ENCODE measurements around the gene SLC9B1. TPM values are rescaled to one million over a fixed set of nuclear protein-coding genes. Genes with fewer than 3 reads are reported as not detected.

Gene SLC9B1
- polyA plus RNA-seq, 6 donors from 2014 or later = 1.7 to 12.5 (median 2.6) TPM

DNA sequence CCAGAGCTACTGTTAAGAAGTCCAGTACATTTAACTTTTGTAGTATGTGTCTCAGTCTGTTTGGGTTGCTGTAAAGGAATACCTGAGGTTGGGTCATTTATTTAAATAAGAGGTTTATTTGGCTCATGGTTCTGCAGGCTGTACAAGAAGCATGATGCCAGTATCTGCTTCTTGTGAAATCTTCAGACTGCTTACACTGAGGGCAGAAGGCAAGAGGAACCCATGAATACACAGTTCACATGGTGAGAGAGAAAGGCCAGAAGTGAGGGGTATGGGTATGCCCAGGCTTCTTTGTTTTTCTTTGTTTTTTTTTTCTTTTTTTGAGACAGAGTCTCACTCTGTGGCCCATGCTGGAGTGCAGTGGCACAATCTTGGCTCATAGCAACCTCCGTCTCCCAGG, 156.8 kb downstream of the SLC9B1 start:
- peaks cover 10 to 26% (median 22%) of the 10 kb centered on the region in 3 donors for H3K4me1 Mint-ChIP-seq
- peaks cover 8 to 24% (median 18%) of the 10 kb centered on the region in 7 donors for H3K9me3 Mint-ChIP-seq
- no peak overlapping the region for H3K4me3 Mint-ChIP-seq
- H3K27ac Mint-ChIP-seq = peak overlapping the region in 2 of 6 donors; percentile 14 to 68
- H3K36me3 Mint-ChIP-seq = peaks cover 8 to 18% of the 10 kb centered on the region in 2 donors
- H3K27me3 Mint-ChIP-seq = no peaks in the 10 kb centered on the region
- DNase-seq = no peak
- no peak for ATAC-seq (ENCODE audit: low read depth in 2 of 2)

DNA sequence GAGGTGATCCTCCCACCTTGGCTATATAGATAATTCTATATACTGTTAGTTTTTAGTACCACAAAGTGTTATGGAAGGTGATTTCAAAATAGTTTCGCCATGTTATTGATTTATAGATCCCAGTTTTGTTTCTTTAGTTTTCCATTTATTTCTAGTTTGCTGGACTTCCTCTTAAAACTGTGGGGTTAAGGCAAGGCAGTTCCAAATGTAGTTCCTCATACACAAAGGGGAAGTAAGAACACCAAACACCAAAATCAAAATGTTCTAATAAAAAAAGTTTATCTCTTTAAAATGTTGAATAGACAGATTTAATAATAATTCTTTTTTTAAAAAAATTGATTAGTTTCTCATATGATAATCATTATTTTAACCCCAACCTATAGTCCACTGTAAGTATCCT, 157.5 kb downstream of the SLC9B1 start:
- peaks cover 8 to 24% (median 20%) of the 10 kb centered on the region in 7 donors for H3K9me3 Mint-ChIP-seq
- H3K27ac Mint-ChIP-seq = peak overlapping the region in 3 of 6 donors; percentile 58 to 78 (median 68)
- H3K27me3 Mint-ChIP-seq = no peaks in the 10 kb centered on the region
- H3K4me1 Mint-ChIP-seq = peaks cover 10 to 26% (median 15%) of the 10 kb centered on the region in 3 donors
- DNase-seq (peak; percentile 26), ATAC-seq (ENCODE audit: low read depth in 2 of 2) (peak; percentile 68 to 76)
- H3K4me3 Mint-ChIP-seq = no peak overlapping the region
- H3K36me3 Mint-ChIP-seq = peaks cover 8 to 18% of the 10 kb centered on the region in 2 donors

DNA sequence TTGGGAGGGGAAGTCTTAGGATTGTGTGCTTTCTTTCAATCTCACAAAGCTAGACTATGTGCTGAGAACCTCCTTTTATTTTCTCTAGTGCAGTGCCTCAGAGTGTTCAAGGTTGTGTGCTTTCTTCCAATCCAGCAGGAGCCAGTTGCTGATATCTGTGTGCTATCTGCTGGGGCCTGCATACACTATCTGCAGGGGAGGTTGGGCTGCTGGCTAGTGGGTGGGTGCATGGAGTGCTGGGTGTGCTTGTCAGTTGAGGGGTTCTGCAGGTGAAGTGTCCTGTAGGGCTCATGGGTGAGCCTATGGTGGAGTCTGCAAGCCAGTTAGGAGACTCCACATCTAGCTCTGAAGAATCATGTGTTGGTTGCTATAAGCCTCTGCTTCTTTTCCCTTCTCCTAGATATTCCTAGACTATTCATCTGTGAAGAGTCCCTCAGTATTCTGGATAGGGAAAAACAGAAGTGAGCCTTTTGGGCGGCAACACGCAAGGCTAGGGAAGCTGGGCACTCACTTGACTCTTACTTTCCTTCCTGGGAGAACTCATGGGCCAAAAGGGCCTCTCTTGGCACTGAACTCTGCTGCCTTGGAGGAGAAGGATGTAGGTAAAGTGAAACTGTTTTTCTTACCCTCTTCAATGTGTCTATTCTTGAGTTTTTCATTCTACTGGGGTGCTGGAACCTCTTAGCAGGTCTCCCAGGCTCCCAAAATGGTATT, 158.7 kb downstream of the SLC9B1 start:
- Mint-ChIP-seq H3K4me1 (peaks cover 10 to 26% (median 12%) of the 10 kb centered on the region in 3 donors), H3K27ac (peak overlapping the region in 2 of 6 donors; percentile 47 to 74), H3K27me3 (no peaks in the 10 kb centered on the region), H3K4me3 (no peak overlapping the region), H3K36me3 (peaks cover 8 to 18% of the 10 kb centered on the region in 2 donors), H3K9me3 (peaks cover 11 to 26% (median 20%) of the 10 kb centered on the region in 7 donors)
- DNase-seq (no peak), ATAC-seq (ENCODE audit: low read depth in 2 of 2) (no peak)

DNA sequence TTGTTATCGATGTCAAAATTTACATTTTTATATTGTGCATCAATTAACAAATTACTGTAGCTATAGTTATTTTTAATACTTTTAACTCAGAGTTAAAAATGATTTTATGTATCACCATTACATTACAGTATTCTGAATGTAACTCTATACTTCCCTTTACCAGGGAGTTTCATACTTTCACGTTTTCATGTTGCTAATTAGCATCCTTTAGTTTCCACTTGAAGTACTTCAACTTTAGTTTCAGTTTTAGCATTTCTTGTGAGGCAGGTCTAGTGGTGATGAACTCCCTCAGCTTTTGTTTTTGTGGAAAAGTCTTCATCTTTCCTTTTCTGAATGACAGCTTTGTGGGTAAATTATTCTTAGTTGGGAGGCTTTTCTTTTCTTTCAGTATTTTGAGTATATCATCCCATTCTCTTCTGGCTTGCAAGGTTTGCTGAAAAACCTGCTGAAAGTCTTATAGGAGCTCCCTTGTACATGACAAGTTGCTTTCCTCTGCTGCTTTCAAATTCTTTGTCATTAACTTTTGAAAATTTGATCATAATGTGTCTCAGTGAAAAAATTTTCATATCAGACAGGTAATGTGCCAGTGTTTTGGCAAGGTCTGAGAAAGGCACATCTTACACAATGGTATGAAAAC, 160.6 kb downstream of the SLC9B1 start:
- Mint-ChIP-seq H3K27me3 (no peaks in the 10 kb centered on the region), H3K36me3 (peaks cover 8 to 18% of the 10 kb centered on the region in 2 donors)

More for the DNA sequence above, 160.6 kb downstream of the SLC9B1 start:
- peak; percentile 79 to 85 for ATAC-seq (ENCODE audit: low read depth in 2 of 2)
- DNase-seq = peak; percentile 18
- H3K4me3 Mint-ChIP-seq = no peak overlapping the region
- peaks cover 6 to 26% (median 10%) of the 10 kb centered on the region in 3 donors for H3K4me1 Mint-ChIP-seq
- peaks cover 11 to 26% (median 23%) of the 10 kb centered on the region in 7 donors for H3K9me3 Mint-ChIP-seq
- H3K27ac Mint-ChIP-seq = peak overlapping the region in 4 of 6 donors; percentile 51 to 66 (median 55)

Other genes starting within 250 kb of the SLC9B1 start
- 100 to 1,000 TPM; 352 to 705 (median 440) TPM for gene UBE2D3, start 192.2 kb downstream of the SLC9B1 start, polyA plus RNA-seq (ENCODE audit: low read depth in 6 of 6)
- 10 to 100 TPM; 18.6 to 35.3 (median 27.1) TPM for gene CISD2, start 150.7 kb downstream of the SLC9B1 start, polyA plus RNA-seq (ENCODE audit: low read depth in 6 of 6)
- 10 to 100 TPM; 10.2 to 26.3 (median 16.5) TPM for gene SLC9B2, start 57.1 kb upstream of the SLC9B1 start, polyA plus RNA-seq (ENCODE audit: low read depth in 6 of 6)
- gene BDH2, start 80.1 kb upstream of the SLC9B1 start, polyA plus RNA-seq (ENCODE audit: low read depth in 6 of 6) = 10 to 100 TPM; 12.9 to 22.9 (median 18.7) TPM
- 1 to 10 TPM in 1 of 6 donors, under 1 TPM in 3, not detected in 2; 0.17 to 1.2 (median 0.48) TPM for gene CENPE, start 178.6 kb upstream of the SLC9B1 start, polyA plus RNA-seq (ENCODE audit: low read depth in 6 of 6)

All from naive B cell (primary cell).